Measurements from ENCODE around the gene MVB12B.

Gene MVB12B

GRCh38 chr9:126363847-126364671 is 37.4 kb downstream of the MVB12B start:
- no peak for DNase-seq (ENCODE audit: low read depth)

DNA sequence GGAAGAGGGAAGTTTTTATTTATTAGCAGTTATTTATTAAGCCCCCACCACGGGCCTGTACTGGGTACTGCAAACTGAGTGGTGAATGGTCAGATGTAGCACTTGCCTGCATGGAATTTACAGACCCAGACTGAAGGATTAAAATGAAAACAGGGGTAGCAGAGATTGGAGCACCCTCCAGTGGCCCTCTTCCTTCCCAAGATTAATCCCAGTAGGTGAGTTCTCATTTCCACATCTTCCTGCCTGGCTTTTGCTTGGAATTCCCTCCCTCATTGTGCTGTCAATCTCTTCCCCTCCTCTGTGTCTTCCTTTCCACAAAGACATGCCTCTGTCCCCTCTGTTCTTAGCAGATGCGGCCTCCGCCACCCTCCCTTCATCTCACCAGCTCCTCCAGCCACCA is 39.2 kb downstream of the MVB12B start:
- DNase-seq (ENCODE audit: low read depth) = no peak

DNA sequence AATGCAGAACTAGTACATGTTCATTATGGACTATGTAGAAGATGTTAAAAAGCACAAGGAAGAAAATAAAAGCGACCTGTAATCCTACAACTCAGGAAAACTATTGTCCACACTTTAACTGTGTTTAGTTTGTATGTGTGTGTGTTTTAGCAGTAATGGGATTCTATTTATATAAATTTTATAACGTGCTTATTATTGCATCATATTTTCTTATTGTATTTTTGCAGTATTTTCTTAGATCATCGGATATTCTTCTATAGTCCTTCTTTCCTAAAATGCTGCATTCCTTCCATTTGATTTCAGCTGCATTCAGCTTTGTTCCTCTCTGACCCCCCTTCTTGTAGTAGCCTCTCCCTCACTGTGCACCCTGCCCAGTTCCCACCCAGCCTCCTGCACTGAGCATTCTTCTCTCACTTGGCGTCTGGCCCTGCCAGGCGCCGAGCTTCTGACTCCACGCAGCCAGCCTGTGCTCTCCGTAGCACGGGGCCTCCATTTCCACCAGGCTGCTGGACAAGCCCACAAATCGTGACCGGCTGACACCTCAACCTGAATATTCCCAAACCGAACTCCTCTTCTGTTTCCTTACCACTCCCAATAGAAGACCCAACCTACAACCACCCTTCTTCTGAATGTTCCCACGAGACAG is 39.9 kb downstream of the MVB12B start:
- DNase-seq (ENCODE audit: low read depth) = no peak

DNA sequence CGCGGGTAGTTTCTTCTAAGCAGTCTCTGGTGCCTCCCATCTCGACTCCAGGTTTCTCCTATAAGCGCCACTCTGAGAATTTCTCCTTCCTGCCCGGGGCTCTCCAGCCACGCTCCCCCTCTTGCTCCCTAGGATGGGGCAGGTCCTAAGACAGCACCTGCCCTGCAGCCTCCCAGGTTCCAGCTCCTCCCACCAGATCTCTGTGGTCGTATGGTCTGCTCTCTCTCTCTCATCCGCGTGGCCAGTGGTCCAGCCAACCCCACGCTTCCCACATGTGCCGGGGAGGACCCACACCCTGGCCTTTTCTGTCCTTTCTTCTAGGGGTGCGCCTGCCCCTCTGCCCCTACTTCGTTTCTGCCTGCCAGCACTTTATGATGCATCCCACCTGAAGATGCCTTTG is 40.5 kb downstream of the MVB12B start:
- no peak for DNase-seq (ENCODE audit: low read depth)

DNA sequence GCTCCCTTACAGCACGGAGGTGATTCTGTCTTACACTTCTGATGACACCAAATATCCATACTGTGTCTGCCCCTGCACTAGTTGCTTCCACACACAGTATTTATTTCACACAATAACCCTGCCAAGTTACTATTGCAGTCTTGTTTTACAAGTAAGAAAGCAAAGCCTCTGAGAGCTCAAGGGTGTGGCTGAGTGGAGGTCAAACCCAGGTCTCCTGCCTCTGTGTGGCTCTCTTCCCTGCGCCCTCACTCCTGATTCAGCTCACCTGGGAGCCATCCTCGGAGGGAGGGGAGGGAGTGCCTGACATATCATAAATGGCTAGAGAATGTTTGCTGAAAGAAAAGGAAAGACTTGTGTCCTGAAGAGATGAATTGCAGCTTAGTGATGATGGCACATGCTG is 41.0 kb downstream of the MVB12B start:
- no peak for DNase-seq (ENCODE audit: low read depth)

- DNase-seq (ENCODE audit: low read depth) = no peak
These were observed 41.4 kb downstream of the MVB12B start for GRCh38 chr9:126368020-126368419.

- no peak for DNase-seq (ENCODE audit: low read depth)
These were observed 44.6 kb downstream of the MVB12B start for GRCh38 chr9:126371007-126371870.

- no peak for DNase-seq (ENCODE audit: low read depth)
These were observed 46.1 kb downstream of the MVB12B start for GRCh38 chr9:126372716-126373115.

- no peak for DNase-seq (ENCODE audit: low read depth)
These were observed 46.6 kb downstream of the MVB12B start for GRCh38 chr9:126373241-126373640.

DNA sequence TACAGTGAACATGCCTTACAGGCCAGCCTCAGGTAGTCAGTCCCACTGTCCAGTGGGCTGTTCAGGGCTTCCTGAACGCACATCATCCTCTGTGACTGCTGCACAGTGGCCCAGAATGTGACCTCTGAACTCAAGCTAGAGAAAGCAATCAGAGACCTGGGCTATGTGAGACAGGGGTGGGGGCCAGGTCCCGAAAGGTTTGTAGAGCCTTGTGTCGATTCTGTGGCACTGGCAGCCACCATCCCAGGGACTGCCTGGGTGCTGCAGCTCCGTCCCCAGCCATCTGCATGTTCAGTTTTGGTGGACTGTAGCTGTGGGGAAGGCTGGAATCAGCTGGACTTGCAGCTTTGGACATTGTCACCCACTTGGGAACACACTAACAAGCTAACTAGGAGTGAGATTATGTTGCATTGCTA is 47.7 kb downstream of the MVB12B start:
- no peak for DNase-seq (ENCODE audit: low read depth)

- DNase-seq (ENCODE audit: low read depth) = no peak
These were observed 48.8 kb downstream of the MVB12B start for GRCh38 chr9:126375386-126375785.

DNA sequence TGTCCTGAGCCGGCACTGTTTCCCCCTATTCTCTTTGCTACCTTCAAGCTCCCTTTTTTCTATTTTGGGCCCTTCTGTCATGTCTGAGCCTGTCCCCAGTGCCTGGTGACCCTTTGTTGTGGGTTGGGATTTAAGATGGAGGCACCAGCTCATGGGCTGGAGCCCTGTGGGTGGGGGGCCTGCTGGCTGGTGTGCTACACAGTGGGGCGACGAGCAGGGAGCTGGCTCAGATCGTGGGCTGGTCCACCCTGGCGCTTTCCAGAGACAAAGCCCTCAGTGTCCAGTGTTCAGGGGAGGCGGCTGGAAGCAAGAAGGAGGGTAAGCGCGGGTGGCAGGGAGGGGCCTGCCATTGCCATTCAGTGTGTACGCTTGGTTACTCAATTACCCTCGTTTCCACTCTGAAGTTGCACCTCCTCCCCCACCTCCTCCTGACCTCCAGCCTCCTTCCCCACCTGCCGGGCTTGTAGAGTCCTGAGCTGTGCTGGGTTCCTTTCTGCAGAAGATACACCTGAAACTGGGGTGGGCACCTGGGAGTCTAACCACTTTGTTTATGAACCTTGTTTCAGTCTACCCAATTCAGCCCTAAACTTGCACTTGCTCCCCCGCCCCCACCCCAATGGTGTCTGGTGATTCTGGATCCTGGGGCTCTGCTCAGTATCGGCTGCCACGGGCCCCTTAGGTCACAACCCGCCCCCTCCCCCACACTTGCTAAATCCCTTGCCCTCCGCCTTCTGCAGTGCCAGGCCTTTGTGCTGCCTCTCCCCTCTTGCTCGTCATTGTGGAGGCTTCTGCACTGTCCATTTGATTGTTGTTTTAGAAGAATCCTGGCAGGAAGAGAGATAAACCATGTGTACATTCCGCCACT is 49.9 kb downstream of the MVB12B start:
- no peak for DNase-seq (ENCODE audit: low read depth)

- DNase-seq (ENCODE audit: low read depth) = no peak
These were observed 50.5 kb downstream of the MVB12B start for GRCh38 chr9:126377176-126377509.

- DNase-seq (ENCODE audit: low read depth) = no peak
These were observed 50.9 kb downstream of the MVB12B start for GRCh38 chr9:126377536-126377935.

GRCh38 chr9:126378761-126379160 is 52.1 kb downstream of the MVB12B start:
- DNase-seq (ENCODE audit: low read depth) = no peak

DNA sequence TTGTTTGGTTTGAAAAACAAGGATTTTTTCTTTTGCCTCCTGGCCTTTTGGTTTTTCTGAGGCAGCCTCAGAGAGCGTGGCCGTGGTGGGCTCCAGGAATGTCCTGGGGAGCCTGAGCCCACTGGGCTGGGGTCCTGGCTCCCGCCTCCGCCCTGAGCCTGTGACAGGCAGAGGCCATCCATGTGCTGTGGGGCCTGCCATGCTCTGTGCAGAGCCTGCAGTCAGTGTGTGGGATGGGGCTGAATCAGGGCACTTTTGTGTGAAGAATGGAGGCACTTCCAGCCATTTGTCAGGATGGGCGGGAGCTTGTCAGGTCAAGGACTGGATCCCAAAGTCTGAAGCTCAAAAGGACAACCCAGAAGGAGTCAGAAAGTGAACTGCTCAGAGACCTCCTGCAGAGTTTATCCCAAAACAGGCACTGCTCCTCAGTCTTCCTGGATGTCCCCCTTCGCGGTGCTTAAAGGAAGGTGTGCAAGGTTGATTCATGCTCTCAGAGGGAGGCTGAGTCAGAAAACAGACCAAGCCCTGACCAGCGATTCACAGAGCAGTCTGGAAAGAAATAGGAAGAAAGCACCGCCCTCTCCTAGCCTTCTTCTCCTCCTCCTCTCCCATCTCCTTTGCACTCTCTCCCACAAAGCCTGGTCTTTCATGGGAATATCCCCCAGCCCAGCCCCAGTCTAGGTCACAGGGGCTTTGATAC is 53.2 kb downstream of the MVB12B start:
- DNase-seq (ENCODE audit: low read depth) = no peak

GRCh38 chr9:126380447-126380846 is 53.8 kb downstream of the MVB12B start:
- DNase-seq (ENCODE audit: low read depth) = no peak

DNA sequence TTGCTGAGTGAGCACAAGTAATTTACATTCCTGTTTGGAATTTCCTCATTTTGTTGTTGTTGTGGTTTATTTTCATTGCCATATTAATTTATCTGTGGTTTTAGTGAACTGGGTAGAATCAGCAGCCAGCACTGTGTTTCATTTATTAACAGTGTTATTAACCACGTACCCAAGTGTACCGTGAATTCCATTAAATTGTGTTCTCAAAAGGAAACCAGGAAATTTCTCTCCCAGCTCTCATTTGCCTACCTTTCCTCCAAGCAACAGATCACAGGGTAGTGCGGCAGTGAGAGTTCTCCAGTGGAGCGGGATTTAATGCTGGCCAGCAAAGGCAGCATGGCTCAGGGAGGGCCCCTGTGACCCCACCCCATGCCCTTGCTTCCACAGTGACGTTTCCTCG is 54.6 kb downstream of the MVB12B start:
- DNase-seq (ENCODE audit: low read depth) = no peak

DNA sequence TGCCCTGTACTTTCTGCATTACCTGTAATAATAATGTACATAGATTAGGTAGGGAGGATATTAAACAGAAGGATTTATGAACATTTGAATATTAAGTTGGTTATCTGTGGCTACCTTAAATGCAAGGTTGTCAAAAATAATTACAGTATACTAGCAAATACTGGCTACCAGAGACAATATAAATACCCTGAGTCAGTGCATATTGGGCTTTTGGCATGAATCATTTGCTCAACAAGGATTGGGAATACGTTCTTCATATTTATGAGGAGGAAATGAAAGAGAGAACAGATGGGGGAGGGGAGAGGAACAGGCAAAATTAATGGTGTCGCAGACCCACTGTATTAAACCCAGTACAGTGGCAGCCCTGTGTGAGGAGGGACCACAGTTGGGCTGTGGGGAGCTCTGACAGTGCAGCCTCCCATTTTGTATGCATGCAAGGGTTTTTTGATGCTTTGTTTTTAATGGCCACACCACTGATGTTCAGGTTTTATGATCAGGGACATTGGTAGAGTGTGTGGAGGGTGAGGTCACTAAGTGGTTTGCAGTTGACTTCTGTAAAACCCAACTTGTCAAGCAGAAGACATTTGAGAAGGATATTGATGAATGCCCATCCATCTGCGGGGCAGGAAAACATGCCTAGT is 56.9 kb downstream of the MVB12B start:
- no peak for DNase-seq (ENCODE audit: low read depth)

DNA sequence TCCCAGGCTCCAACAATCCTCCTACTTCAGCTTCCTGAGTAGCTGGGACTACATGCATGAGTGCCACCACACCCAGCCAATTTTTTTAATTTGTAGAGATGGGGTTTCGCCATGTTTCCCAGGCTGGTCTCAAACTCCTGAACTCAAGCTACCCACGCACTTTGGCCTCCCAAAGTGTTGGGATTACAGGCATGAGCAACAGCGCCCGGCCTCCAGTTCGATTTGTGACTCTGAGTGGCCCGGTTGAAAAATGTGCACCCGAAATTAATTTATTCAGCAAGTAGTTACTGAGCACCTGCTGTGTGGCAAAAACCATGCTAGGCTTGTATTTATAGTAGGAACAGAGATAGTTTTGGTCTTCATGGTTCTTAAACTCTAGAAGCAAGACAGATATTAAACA is 58.3 kb downstream of the MVB12B start:
- DNase-seq (ENCODE audit: low read depth) = no peak

DNA sequence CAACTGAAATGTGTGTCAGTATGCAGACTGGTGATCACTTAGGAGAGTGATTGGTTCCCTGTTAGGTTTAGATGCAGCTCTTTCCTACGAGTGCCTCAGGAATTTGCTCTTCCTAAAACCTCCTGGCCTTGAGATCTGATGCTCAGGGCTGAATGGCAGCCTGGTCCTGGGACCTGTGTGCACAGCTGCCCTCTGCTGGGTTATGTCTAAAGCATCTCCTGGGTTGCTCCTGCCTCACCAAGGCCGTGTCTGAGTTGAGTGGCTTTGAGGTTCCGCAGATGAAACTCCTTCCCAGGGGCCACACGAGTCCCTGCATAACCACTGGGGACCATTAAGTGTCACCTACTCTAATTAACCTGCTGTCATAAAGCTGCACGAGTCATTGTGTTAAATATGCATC is 59.5 kb downstream of the MVB12B start:
- DNase-seq (ENCODE audit: low read depth) = no peak

Measured in GM04503 (cell line).